LHCN-M2 (cell line): ENCODE measurements around the gene GMEB2. TPM values are rescaled to one million over a fixed set of nuclear protein-coding genes. Genes with fewer than 3 reads are reported as not detected.

Experiments
- DNase-seq: peaks from one replicate; pipeline ENCODE4 v3.0.0-alpha.2; 2012; ENCODE audit warnings: low read depth
- total RNA-seq: library from RNA; depleted of rRNA; stranded (reverse); fragments of >200 nt; gene quantifications from 2 replicates; pipeline ENCODE4 v1.2.3, GENCODE V29; 2014; rRNA removed

The GMEB2 gene
- total RNA-seq, 1 experiment from 2014 or later, result 12.7 TPM

- no peak for DNase-seq
These were observed 79.8 kb downstream of the GMEB2 start for GRCh38 chr20:63546956-63547724.

GRCh38 chr20:63546256-63546955, 80.5 kb downstream of the GMEB2 start:
- no peak for DNase-seq

DNA sequence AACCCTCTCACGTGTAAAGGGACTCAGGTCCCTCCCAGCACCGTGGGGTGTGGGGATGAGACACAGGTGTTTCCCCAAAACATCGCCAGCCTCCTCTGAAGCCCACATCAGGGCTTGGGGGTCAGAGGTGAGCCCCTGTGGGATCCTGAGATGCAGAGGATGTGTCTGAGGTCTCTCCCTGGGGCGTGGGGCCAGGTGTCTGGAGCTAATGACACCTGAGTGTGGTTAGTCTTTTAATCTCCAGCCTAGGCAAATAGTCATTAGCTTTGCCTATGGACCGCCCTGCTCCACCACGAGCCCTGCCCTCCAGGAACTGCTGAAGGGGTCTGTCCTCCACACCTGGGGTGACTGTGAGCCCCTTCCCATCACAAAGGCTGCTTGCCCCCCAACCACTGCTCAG, 81.1 kb downstream of the GMEB2 start:
- no peak for DNase-seq

DNA sequence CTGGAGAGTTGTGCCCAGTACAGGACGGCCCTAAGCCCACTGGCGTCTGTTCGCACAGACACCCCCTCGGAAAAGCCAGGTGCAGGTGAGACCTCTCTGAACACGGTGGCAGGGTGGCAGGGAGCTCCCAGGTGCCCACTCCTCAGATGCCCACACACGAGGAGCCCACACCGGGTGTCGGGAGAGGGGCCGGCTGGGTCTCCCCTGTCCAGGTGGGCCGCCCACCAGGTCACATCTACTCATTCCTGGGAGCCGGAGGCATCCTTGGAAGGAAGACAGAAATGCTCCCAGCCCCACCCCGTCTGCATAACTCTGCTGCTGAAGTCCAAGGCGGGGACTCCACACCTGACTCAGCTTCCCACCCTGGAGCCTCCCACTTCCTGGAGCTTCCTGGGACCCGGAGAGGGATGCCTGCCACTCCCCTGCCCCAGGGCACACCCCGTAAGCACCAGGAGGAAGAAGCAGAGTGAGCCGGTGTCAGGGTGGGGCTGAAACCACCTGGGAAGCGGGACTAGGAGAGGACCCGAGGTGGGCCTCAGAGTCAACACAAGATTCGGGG, 81.9 kb downstream of the GMEB2 start:
- DNase-seq, result no peak

DNA sequence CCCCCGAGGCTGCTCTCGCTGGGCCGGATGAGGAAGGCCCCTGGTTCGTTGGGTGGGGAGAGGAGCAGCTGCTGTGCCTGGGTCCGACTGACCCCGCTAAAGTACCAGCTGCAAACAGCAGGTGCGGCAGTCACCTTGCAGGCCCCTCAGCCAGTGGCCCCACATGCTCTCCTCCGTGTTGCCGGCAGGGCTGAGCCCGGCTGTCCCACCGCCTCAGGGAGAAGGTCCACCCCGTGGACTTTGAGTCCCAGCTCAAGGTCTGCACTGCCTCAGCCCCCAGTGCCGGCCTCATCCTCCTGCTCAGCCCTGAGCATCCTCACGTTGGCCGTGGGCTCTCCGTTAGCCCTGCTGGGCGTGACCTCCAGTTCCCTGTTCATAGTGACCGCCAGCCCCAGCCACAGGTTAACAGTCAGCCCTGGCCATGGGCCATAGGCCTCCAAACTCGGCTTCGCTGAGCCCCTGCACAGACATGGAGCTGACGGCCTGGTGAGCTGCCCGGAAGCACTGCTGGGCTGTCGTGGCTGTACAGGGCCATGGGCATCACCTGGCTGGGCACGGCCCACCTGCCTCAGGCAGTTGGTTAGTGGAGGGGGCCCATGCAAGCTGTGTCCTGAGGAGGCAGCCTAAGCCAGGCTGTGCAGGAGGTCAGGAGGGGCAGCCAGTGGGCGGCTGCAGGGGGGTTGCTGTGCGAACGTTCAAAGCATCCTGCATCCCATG, 82.5 kb downstream of the GMEB2 start:
- no peak for DNase-seq

GRCh38 chr20:63543733-63544132, 83.2 kb downstream of the GMEB2 start:
- no peak for DNase-seq

DNA sequence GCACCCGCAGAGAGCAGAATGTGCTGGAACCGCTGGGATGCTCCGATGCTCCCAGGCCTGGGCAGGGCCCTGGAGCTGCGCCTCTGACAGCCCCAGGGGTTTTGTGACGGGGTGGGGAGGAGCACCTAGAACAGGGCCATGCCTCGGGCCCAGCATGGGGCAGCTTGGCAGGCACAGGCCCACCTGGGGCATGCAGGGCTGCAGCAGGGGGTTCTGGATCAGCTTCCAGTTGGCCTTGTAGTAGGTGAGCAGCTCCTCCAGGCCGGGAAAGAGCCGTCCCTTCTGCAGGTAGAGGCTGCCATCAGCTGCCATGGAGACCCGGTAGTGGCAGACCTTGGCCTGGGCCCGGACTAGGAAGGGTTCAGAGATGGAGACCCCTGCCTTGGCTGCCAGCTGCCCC, 83.8 kb downstream of the GMEB2 start:
- DNase-seq, result no peak

GRCh38 chr20:63542696-63543095, 84.2 kb downstream of the GMEB2 start:
- no peak for DNase-seq

GRCh38 chr20:63542031-63542559, 84.8 kb downstream of the GMEB2 start:
- no peak for DNase-seq

DNA sequence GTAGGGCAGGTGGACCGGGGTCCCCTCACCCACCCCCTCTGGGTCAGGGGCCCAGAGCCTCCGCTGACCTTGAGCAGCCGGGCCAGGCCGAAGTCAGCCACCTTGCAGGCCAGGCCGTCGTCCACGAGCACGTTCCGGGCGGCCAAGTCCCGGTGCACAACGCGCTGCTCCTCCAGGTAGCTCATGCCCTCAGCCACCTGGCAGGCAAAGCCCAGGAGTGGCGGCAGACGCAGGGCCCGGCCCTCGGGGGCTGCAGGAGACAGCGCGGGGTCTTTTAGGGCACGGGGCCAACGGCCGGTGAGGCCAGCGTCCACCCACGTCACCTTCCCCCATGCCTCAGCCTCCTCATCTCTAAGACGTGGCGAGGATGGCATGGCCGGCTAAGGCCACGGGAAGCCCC, 85.5 kb downstream of the GMEB2 start:
- no peak for DNase-seq

DNA sequence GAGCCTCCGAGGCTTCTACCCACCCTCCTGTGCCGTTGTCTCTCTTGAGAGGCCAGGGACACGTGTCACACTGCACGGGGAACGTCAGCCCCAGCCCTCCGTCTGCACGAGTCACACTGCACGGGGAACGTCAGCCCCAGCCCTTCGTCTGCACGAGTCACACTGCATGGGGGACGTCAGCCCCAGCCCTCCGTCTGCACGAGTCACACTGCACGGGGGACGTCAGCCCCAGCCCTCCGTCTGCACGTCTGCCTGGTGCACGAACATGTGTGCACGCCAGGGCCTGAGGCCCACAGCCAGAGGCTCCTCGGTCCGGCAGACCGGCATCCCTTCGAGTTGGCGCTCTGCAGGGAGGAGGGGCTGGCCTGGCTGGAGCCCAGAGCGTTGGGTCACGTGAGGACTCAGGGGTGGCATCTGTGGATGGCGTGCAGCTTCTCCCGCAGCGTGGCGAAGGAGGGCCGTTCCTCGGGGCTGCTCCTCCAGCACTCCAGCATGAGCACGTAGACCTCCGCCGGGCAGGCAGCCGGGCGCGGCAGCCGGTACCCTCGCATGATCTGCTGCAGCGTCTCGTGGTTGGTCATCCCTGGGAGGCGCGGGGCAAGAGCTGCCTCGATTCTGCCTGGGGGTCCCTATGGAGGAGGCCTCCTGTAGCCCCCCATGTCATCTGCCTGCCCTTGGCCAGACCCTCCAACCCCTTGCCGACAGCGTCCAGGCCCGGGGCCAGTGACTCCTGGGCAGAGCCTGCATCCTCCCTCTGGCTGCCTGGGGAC, 86.3 kb downstream of the GMEB2 start:
- no peak for DNase-seq

GRCh38 chr20:63539441-63540370, 87.2 kb downstream of the GMEB2 start:
- DNase-seq, result no peak

DNA sequence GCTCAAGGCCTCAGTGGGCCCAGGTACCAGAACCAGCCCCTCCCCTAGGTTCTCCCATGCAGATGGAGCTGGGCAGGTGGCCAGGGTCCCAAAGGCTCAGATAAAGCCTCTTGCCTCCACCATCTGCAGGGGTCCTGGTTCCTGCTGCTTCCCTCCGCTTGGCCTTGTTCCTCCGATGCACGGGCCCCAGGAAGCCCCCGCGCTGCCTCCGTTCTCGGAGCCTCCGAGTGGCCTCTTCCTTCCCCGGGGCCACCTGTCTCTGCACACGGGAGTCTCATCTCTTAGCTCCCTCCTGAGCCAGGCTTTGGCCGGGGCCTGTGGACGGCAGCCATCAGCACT, 87.8 kb downstream of the GMEB2 start:
- no peak for DNase-seq

- DNase-seq, result no peak
These were observed 88.5 kb downstream of the GMEB2 start for GRCh38 chr20:63538204-63539091.

Other genes with a start within 250 kb of the GMEB2 start
- gene KCNQ2, start 154.4 kb downstream of the GMEB2 start, total RNA-seq, result not detected in 2 replicates
- 0.32 and 0.46 TPM in 2 replicates for gene EEF1A2, start 128.0 kb downstream of the GMEB2 start, total RNA-seq
- gene PPDPF, start 106.3 kb downstream of the GMEB2 start, total RNA-seq, result 154 and 194 TPM in 2 replicates
- gene PTK6, start 89.7 kb downstream of the GMEB2 start, total RNA-seq, result 0.40 and 0.45 TPM in 2 replicates
- not detected in 2 replicates for gene SRMS, start 79.4 kb downstream of the GMEB2 start, total RNA-seq
- 0.13 and 0.46 TPM in 2 replicates for gene FNDC11, start 72.9 kb downstream of the GMEB2 start, total RNA-seq
- 21.0 and 21.9 TPM in 2 replicates for gene HELZ2, start 52.9 kb downstream of the GMEB2 start, total RNA-seq
- gene STMN3, start 26.3 kb upstream of the GMEB2 start, total RNA-seq, result 39.3 and 49.8 TPM in 2 replicates
- gene RTEL1, start 31.2 kb upstream of the GMEB2 start, total RNA-seq, result 21.9 and 31.2 TPM in 2 replicates
- 6.2 and 6.7 TPM in 2 replicates for gene TNFRSF6B, start 69.6 kb upstream of the GMEB2 start, total RNA-seq
- 49.4 and 54.8 TPM in 2 replicates for gene ARFRP1, start 80.9 kb upstream of the GMEB2 start, total RNA-seq
- 31.5 and 40.1 TPM in 2 replicates for gene ZGPAT, start 80.9 kb upstream of the GMEB2 start, total RNA-seq
- 16.2 and 19.1 TPM in 2 replicates for gene LIME1, start 109.6 kb upstream of the GMEB2 start, total RNA-seq
- gene SLC2A4RG, start 112.7 kb upstream of the GMEB2 start, total RNA-seq, result 150 and 157 TPM in 2 replicates
- 7.6 and 9.1 TPM in 2 replicates for gene ZBTB46, start 204.2 kb upstream of the GMEB2 start, total RNA-seq
- gene ABHD16B, start 234.4 kb upstream of the GMEB2 start, total RNA-seq, result not detected in 2 replicates
- 118 and 119 TPM in 2 replicates for gene TPD52L2, start 238.2 kb upstream of the GMEB2 start, total RNA-seq